ENCODE results near the gene SCAMP3.
"Not testable (repeated sequence)": the region's sequence is repeated elsewhere in the genome, so short reads cannot be mapped to it uniquely, and the experiment has no call there.

Gene SCAMP3

DNA sequence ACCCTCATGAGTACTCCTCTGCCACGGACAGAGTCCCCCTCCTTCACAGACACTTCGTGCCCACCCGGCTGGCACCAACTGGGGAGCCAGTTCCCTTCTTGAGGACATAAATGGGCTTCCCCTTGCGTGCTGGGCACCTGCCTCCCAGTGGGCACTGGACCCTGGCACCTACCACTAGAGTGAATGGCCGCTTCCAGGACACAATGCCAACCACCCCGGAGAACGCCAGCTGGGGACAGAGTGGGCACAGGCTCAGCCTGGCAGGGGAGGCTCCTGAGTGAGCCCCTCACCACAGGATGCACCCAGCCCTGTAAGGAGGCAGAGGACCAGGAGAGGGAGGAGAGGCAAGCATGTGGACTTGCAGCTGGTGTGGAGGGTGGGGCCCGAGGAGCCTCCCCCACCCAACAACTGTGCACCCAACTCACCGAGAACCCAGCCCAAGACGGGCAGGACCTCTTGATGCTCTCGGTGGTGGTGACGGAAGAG lies 7.9 kb downstream of the SCAMP3 start:
- DNase-seq = no peak

DNA sequence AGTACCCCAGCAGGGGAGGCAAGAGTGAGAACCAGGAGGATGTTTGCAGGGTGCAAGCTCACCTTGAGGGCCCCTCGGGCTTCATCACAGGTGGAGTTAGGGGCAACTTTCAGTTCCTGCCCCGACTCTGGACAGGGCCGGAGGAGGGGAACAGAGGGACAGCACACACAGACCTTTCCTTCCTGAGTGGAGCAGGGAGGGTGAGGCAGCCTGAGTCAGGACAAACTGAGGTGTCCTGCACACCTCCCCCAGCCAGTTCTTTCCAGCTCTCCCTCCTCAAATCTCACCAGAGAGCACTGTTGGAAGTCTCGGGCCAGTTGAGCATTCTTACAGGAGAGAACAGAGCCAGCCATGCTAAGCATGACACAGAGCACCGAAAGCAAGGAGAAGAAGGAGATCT lies 8.4 kb downstream of the SCAMP3 start:
- no peak for DNase-seq

DNA sequence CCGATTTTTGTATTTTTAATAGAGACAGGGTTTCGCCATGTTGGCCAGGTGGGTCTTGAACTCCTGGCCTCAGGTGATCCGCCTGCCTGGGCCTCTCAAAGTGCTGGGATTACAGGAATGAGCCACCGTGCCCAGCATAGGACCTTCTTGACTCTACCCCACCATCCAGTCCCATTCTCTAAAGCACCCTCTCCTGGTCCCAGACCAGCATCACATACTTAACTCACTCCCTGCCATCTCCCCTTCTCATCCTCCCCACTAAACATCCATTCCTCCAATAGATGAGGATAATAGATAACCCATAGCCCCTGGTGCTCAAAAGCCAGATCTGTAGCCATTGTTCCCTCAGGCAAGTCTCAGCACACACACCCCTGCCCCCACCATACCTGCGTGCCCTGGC lies 9.0 kb downstream of the SCAMP3 start:
- DNase-seq = no peak

DNA sequence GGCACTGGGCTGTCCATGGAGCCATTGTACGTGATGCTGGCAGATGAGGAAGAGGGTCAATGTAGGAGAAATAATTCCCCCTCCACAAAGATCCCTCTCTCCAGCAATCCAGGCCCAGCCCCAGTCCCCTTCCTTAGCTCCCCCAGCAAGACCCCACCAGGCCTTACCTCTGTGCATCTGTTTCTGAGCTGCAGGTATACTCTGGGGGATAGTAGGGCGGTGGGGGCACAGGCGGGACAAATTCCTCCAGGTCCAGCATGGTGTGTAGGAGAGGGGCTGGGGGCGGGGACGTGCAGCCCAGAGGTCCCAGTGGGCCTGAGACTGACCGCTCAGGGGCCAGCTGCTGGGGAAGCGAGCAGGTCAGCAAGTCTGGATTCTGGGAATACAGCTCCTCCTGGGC lies 10.6 kb downstream of the SCAMP3 start:
- DNase-seq = no peak

DNA sequence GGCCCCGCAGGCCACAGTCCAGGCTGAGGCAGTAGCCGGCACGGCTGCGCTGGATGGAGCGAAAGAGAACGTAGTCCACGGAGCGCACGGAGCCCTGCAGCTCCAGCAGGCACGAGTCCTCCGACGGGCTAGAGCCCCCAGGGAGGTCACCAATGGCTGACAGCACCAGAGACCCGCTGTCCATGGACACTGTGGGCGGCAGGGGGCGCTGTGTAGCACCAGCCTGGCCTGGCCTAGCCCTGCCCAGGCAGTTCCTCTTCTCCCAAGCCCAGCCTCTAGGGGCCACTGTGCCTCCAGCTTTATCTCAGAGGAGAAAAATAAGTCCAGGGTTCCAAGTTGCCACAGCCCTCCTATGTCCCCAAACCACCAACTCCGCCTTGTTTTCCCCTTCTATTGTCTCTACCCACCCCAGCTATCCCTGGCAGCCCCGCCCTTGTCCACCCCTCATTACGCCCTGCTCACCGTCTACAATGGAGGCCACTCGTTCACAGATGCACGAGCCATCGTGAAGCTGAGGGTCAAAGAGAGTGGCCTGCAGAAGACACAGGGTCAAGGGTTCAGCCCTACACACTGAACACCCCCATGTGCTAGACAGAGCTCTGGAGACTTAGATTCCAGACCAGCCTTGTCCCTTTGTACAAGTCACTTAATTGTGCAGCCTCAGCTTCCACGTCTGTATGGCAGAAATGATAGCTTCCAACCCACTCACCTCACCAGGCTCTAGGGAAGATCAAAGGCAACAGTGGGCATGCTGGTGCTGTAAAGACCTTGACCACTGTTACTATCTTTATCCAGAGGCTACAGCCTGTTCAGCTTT lies 11.3 kb downstream of the SCAMP3 start:
- peak; percentile 92 for DNase-seq

DNA sequence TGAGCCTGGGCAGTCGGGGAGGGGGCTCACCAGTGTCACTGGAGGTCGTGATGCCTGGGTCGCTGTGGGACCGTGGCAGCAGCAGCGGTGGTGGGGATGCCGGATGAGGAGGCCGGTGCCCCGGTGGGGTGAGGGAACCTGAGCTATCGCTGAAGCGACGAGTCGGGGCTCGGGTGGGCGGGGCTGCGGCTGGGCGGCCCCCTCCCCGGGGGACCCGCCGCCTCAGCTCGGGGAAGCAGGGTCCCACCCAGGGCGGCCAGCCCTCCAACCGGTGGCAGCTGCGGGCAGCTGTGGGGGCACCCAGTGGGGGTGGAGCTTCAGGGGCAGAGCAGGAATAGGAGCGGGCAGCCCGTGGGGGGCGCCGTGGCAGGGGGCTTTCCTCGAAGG lies 11.9 kb downstream of the SCAMP3 start:
- no peak for DNase-seq

DNA sequence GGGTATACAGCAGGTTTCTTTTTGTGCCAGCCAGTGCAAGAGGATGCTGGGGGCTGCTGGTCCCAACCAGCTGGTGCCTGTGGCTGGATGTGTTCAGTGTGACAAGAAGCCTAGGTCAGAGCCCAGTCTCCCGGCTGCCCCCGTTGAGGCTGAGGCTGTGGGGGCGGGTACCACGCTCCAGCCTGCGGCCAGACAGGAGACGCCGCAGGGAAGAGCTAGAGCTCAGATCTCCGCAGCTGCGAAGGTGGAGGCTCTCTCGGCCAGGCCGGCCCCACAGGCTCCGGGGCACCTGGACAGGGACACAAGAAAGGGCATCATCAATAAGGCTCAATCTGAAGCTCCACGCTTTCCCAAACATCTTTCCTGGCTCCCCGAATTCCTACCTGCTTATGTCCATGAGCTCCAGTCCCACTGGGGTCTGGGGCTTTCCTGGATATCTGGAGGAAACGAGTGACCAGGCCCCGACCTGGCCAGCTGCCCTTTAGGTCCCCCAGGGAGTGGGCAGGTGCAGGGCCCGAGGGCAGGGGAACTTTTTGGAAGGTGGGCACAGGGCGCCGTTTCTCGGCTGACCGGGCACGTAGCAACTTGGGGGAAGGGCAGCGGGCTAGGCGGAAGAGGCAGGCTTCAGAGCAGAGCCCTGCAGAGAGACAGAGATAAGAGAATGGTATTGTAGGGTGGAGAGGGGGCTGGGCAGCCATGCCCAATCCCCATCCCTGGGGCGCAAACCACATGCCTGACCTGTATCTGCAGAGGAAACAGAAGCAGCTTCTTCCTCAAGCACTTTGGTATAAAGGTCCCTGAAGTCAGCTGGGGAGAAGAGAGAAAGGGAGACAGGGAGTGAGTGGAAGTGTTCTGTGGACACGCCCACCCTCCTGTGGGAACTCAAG lies 14.2 kb downstream of the SCAMP3 start:
- DNase-seq = no peak

DNA sequence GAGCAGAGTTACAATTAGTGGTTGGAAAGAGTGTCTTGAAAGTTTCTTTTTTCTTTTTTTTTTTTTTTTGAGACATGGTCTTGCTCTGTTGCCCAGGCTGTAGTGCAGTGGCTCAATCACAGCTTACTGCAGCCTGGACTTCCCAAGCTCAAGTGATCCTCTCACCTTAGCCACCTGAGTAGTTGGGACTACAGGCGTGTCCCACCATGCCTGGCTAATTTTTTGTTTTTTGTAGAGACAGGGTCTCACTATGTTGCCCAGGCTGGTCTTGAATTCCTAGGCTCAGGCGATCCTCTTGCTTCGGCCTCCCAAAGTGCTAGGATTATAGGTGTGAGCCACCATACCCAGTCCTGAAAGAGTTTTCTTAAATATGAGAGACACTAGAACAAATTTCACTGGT lies 15.4 kb downstream of the SCAMP3 start:
- DNase-seq = not testable (repeated sequence)

DNA sequence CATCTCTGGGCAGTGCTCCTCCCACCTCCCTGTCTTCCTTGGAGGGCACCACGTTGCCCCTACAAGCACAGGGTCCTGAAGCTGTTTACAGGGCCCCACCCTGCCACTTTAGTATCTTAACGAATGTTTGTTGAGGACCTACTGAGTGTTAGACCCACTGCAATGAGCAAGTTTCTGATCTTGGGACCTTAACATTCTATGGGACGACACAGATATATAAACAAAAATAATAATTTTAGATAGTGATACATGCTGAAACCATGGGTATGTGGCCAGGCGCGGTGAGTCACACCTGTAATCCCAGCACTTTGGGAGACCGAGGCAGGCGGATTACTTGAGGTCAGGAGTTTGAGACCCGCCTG lies 17.0 kb downstream of the SCAMP3 start:
- no peak for DNase-seq

DNA sequence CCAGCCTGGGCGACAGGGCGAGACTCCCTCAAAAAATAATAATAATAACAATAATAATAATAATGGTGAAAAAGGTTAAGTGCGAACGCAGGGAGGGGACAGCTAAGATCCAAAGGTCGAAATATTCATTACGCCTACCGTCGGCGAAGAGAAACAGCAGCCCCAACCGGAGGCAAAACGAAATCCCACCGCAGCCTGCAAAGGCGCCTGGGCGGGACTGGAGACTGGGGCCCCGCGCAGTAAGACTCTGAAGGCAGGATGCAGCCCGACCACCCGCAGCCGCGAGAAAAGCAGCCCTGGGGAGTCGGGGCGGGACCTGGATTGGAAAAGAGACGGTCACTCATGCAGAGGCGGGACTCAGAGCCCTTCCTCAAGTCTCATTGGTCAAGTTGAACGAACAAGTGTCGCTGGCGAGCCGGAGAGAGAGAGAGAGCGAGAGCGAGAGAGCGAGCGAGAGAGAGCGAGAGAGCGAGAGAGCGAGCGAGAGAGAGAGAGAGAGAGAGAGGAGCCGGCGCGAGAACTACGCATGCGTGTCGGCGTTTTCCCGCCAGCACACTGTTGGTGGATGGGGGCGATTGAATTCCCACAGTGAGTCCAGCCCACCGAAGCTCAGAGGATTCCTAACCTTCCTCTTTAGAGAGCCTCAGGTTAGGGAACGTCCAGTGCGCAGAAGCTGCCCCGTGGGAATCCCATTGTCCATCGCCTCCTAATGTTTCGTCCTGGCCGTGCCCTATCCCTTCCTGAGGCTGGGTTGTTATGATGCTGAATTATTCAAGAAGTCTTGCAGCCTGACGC lies 17.6 kb downstream of the SCAMP3 start:
- peak; percentile 90 to 94 for DNase-seq

DNA sequence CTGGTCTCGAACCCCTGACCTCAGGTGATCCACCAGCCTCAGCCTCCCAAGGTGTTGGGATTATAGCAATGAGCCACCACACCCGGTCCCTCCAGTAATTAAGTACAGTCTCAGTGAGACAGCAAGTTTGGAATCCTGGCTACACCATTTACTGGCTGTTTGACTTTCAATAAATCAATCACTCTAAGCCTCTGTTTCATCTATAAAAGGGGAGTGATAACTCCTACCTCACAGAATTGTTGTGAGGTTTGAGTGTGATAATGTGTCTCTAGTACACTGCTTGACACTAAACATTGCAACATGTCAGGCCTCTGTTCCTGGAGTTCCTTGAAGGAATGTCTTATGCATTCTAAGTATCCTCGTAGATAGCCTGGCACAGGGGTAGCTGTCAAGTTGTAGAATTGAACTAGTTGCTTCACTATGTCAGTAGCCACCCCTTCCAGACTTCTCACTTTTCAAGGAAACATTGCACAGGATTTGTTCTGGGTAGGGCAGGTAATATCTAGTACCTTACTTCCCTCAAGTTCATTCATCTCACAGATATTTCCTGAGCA lies 19.3 kb downstream of the SCAMP3 start:
- DNase-seq = no peak

DNA sequence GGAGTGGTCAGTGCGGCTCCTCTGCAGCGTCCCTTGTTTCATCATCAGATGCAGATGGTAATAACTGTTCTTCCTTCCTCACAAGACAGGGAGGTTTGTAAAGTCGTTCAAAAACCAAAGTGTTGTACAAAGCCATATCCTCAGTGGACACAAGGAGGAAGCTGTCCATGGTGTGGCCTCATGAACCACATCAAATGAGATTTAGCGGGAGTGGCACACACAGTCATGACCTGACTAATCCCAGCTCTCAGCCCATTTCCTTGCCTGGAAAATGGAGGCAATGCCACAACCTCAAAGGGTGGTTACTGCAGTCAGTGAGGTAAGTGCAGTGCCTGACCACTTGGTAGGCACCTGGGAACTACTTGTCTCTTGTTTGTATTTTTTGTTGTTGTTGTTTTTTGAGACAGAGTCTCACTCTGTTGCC lies 20.3 kb downstream of the SCAMP3 start:
- peak; percentile 87 to 88 for DNase-seq

DNA sequence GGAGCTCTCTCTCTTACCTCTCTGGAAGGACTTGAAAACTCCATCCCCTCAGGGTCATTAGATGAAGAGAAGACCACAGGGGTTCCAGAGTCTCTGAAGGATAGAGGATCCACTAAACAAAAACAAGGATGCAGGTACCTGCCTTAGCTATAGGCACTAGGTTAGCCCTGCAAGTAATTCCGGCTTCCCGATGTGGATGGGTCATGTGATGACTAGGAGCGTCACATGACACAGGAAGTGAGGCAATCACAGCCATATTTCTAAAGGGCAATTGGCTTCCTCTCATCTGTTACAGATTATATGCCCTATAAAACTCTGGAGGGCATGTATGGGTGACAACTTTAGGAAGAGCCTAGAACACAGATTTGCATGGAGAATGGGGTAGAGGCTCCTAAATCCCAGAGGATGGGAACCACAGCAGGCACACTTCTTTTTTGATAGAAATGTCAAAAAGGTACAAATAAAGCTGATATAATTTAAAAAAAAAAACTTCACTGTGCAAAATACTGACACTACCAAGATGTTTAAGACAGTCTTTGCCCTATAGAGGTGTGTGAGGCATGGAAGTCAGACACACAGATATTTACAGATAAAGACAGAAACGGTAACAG lies 21.0 kb downstream of the SCAMP3 start:
- peak; percentile 64 to 77 for DNase-seq

DNA sequence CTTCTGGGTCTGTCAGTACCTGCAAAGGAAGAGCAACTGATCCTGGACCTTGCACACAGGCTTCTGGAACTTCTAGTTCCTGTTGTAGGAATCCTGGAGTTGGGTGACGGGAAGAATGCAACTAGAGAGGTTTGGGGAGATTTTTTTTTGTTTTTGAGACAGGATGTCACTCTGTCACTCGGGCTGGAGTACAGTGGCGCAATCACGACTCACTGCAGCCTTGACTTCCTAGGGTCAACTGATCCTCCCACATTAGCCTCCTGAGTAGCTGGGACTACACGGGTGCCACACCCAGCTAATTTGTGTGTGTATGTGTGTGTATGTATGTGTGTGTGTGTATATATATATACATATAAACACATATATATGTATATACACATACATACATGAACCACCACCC lies 25.7 kb downstream of the SCAMP3 start:
- DNase-seq = peak; percentile 40 to 64

DNA sequence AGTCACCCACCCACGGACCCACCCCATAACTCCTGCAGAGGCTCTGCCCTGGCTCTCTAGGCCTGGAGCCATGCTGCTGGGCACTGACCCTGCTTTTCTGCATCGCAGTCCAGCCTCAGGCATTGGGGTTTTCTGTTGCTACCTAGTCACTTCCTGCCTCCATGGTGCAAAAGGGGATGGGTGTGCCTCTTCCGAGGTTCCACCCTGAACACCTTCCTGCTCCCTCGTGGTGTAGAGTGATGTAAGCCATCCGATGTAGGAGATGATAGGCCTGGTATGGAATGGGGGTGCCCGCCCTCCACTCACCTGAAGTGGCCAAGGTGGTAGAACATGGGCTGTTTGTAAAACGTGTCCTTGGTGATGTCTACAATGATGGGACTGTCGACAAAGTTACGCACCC lies 26.8 kb downstream of the SCAMP3 start:
- not testable (repeated sequence) for DNase-seq

DNA sequence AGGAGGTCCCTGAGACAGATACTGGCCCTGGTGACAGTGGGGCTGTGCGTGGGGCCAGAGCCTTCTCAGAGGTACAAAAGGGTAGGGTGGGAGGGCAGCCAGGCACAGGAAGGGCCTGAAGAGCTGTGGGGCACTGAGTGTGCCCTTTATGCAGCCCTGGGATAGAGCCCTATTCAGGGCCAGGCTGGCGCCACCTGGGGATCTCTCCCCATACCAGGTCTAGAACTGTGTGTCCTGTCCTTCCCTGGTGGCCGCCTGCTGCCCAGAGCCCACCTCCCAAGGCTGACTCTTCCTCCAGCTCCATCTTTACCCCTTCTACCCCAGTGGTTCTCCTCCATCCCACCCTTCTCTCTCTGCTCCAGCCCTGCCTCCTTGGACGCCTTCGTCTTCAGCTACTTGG lies 28.7 kb downstream of the SCAMP3 start:
- not testable (repeated sequence) for DNase-seq

DNA sequence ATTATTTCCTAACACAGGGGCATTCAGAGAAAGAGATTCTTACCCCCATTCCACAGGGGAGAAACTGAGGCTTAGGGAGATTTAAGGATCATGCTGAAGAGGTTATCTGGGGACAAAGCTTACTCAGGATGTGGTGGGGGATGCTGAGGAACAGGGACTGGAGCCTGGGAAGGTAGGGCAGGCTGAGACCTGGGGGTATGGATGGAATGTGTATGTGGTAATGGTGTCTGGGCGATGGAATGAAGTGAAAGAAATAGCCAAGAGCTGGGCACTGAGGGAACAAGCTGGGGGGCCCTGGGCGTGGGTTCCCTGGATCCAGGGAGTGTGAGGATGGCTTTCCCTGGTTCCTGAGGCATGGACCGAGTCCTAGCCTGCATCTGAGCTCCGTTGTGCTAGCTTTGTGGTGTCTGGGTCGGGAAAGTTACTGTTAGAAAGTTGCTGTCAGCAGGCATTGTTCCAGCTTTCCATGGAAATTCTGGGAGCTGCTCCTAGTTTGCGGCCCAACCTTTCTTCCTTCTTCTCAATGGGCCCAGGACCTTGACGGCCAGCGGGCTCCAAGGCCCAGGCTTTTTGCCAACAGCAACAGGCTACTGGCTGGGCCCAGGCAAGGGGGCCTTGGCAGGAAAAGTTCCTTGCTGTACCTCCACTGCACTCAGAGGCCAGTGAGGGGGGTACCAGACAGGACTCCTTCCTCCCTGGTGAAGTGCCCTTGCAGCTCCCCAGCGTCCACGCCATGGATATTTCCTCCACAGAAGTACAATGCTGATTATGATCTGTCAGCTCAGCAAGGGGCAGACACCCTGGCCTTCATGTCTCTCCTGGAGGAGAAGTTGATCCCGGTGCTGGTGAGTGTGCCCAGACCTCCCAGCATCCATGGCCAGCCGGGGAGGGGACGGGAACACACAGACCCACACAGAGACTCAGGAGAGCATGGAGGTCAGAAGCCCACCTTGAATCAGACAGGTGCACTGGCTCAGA lies 29.9 kb downstream of the SCAMP3 start:
- DNase-seq = not testable (repeated sequence)

DNA sequence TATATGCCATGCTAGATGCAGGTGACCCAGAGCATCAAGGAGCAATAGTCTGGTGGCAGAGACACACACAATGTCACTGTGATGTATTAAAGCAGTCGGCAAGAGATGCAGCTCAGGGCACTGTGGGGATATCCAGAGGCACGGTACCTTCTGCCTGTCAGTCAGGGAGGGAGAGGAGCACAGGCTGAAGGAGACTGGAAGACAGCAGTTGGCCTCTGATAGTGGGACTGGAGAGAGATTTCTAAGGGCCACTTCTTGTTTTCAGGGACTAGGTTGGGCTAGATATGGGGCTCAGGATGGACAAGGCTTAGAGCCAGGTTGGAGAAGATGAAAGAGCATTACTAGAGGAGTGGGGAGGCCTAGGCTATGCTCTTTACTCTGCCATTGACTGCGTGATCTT lies 30.9 kb downstream of the SCAMP3 start:
- not testable (repeated sequence) for DNase-seq

DNA sequence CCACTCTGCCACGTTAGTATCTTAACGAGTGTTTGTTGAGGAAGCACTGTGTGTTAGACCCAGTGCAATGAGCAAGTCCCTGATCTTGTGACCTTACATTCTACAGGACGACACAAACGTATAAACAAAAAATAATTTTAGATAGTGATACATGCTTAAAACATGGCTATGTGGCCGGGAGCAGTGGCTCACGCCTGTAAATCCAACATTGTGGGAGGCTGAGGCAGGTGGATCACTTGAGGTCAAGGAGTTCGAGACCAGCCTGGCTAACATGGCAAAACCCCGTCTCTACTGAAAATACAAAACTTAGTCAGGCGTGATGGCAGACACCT lies 34.1 kb downstream of the SCAMP3 start:
- DNase-seq = no peak

DNA sequence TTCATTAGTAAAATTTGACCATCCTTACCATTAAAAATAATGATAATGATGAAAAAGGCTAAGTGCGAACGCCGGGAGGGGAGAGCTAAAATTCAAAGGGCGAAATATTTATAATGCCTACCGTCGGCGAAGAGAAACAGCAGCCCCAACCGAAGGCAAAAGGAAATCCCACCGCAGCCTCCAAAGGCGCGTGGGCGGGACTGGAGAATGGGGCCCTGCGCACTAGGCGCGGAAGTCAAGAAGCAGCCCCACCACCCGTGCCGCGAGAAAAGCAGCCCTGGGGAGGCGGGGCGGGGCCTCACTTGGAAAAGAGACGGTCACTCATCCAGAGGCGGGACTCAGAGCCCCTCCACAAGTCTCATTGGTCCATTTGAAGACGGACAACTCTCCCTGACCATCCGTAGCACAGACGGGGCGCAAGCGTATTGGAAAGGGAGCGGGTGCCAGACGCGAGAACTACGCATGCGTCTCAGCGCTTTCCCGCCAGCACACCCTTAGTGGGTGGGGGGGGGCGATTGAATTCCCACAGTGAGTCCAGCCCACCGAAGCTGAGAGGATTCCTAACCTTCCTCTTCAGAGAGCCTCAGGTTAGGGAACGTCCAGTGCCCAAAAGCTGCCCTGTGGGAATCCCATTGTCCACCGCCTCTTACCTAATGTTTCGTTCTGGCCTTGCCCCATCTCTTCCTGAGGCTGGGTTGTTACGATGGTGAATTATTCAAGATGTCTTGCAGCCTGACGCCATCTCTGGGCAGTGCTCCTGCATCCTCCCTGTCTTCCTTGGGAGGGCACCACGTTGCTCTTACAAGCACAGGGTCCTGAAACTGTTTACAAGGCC lies 34.7 kb downstream of the SCAMP3 start:
- DNase-seq = peak; percentile 96 to 97
